HCT116 (cell line): ENCODE data around the gene ST6GAL2. TPM values are rescaled to one million over a fixed set of nuclear protein-coding genes. Genes with fewer than 3 reads are reported as not detected.

Experiments
- ATAC-seq: fragments of 200-7000 bp; cut with Tn5 transposase; 2 replicates; pipeline ENCODE4 v1.9.1; 2020; ENCODE audit warnings: mild to moderate bottlenecking, moderate library complexity
- BruUV-seq: library from RNA; stranded (reverse); fragments of 400-500 nt; replicated peaks from 2 replicates; lab custom pipeline; 2021; lab: Mats Ljungman, UMichigan
- CTCF ChIA-PET: fragments of 300-600 bp; sonication (Branson Sonifier 250); formaldehyde crosslinking; loops from one replicate; lab custom pipeline; 2021; ENCODE audit warnings: antibody characterized with exemption; lab: Charles Lee
- POLR2A ChIA-PET: fragments of 300-600, 350-600 bp; sonication (Branson Sonifier 250); formaldehyde crosslinking; loops from one replicate; lab custom pipeline; 2021; ENCODE audit warnings: antibody characterized with exemption; lab: Charles Lee
- RAD21 ChIA-PET, 2 experiments: fragments of 300-600 bp; sonication (Branson Sonifier 250); formaldehyde crosslinking; loops; one replicate each; lab custom pipeline; 2023; ENCODE audit warnings: low total read pairs in 2 of 2; ENCODE audit not compliant: uncharacterized antibody in 2 of 2, unreplicated experiment in 2 of 2, low non-redundant PET in 1 of 2; lab: Charles Lee
- DNase-seq: peaks from one replicate; pipeline ENCODE4 v3.0.0-alpha.2; 2010; ENCODE audit warnings: low read depth, low spot score
- H2AFZ ChIP-seq: fragments of 200-600 bp; shearing (Covaris generic), sonication (generic); 2 replicates; pipeline ENCODE4 v1.6.1; 2017; ENCODE audit warnings: low read depth, mixed run types, mixed read lengths, antibody characterized with exemption, low read length; ENCODE audit not compliant: poor library complexity, severe bottlenecking
- H3K27ac ChIP-seq: 2 replicates; pipeline ENCODE4 v1.5.1; 2012; ENCODE audit warnings: low read depth, low read length
- H3K27me3 ChIP-seq: fragments of 200-600 bp; sonication (generic); 2 replicates; pipeline ENCODE4 v1.6.1; 2016; ENCODE audit warnings: mixed run types, low read length, mixed read lengths; ENCODE audit not compliant: insufficient read depth
- H3K36me3 ChIP-seq, 2 experiments: fragments of 200-500 bp in 1 of 2; fragments of 200-600 bp in 1 of 2; sonication (Bioruptor generic) in 1 of 2; sonication (generic) in 1 of 2; 2 replicates each; pipeline versions ENCODE4 v1.5.1 to v1.6.1; 2014 to 2016; ENCODE audit warnings: low read length in 2 of 2, inconsistent platforms in 1 of 2, mixed read lengths in 1 of 2, mixed run types in 1 of 2; ENCODE audit not compliant: insufficient read depth in 2 of 2, control insufficient read depth in 1 of 2
- H3K4me1 ChIP-seq, 2 experiments: fragments of 200-600 bp in 1 of 2; sonication (generic) in 1 of 2; 2 replicates each; pipeline versions ENCODE4 v1.5.1 to v1.6.1; 2012 to 2017; ENCODE audit warnings: low read length in 2 of 2, inconsistent platforms in 1 of 2, mild to moderate bottlenecking in 1 of 2, mixed read lengths in 1 of 2, mixed run types in 1 of 2, moderate library complexity in 1 of 2; ENCODE audit not compliant: insufficient read depth in 2 of 2, control insufficient read depth in 1 of 2
- H3K4me2 ChIP-seq: fragments of 200-600 bp; sonication (generic); 2 replicates; pipeline ENCODE4 v1.6.1; 2017; ENCODE audit warnings: mixed run types, low read length, mixed read lengths
- H3K4me3 ChIP-seq, 2 experiments: fragments of 200-600 bp in 1 of 2; sonication (generic) in 1 of 2; replicated peaks in 1 of 2; 2 replicates each; pipeline ENCODE4 v1.5.1; 2011 to 2016; ENCODE audit warnings: low read length in 2 of 2, control low read depth in 1 of 2, low read depth in 1 of 2, mild to moderate bottlenecking in 1 of 2, mixed read lengths in 1 of 2, mixed run types in 1 of 2
- H3K79me2 ChIP-seq: fragments of 200-600 bp; sonication (generic); 2 replicates; pipeline ENCODE4 v1.6.1; 2017; ENCODE audit warnings: mild to moderate bottlenecking, mixed run types, low read length, moderate library complexity, mixed read lengths; ENCODE audit not compliant: insufficient read depth
- H3K9ac ChIP-seq: fragments of 200-600 bp; sonication (generic); 2 replicates; pipeline ENCODE4 v1.6.1; 2016; ENCODE audit warnings: low read length, mixed read lengths
- H3K9me2 ChIP-seq: fragments of 200-600 bp; sonication (generic), shearing (Covaris generic); 2 replicates; pipeline ENCODE4 v1.6.1; 2017; ENCODE audit warnings: mixed run types, mild to moderate bottlenecking, moderate library complexity; ENCODE audit not compliant: insufficient read depth
- H3K9me3 ChIP-seq, 2 experiments: fragments of 200-500 bp in 1 of 2; fragments of 200-600 bp in 1 of 2; sonication (Bioruptor generic) in 1 of 2; sonication (generic) in 1 of 2; 2 replicates each; pipeline ENCODE4 v1.6.1; 2014 to 2017; ENCODE audit warnings: low read length in 2 of 2, mixed read lengths in 2 of 2, inconsistent platforms in 1 of 2, low read depth in 1 of 2, mild to moderate bottlenecking in 1 of 2, mixed run types in 1 of 2, moderate library complexity in 1 of 2; ENCODE audit not compliant: control insufficient read depth in 1 of 2, insufficient read depth in 1 of 2
- H4K20me1 ChIP-seq: fragments of 200-600 bp; sonication (generic), shearing (Covaris generic); 2 replicates; pipeline ENCODE4 v1.6.1; 2017; ENCODE audit warnings: mixed run types, mild to moderate bottlenecking, moderate library complexity; ENCODE audit not compliant: insufficient read depth
- ATF3 ChIP-seq: IDR thresholded peaks from 2 replicates; pipeline ENCODE4 v1.6.1; 2012
- CBX3 ChIP-seq: IDR thresholded peaks from 2 replicates; pipeline ENCODE4 v1.6.1; 2012; ENCODE audit warnings: low read depth
- CEBPB ChIP-seq: IDR thresholded peaks from 2 replicates; pipeline ENCODE4 v1.6.1; 2012; ENCODE audit warnings: low read depth
- CTCF ChIP-seq, 3 experiments: fragments of 200-600 bp in 1 of 3; sonication (generic) in 1 of 3; IDR thresholded peaks in 2 of 3; conservative IDR thresholded peaks in 1 of 3; 2 replicates each; pipeline ENCODE4 v1.5.1; 2012 to 2017; ENCODE audit warnings: low read depth in 2 of 3, low read length in 2 of 3, antibody characterized with exemption in 1 of 3, borderline replicate concordance in 1 of 3, control low read depth in 1 of 3, mild to moderate bottlenecking in 1 of 3, mixed read lengths in 1 of 3, mixed run types in 1 of 3, moderate library complexity in 1 of 3; ENCODE audit not compliant: insufficient read depth in 1 of 3
- EZH2 ChIP-seq: fragments of 200-600 bp; sonication (generic); IDR thresholded peaks from 2 replicates; pipeline ENCODE4 v1.6.1; 2017; ENCODE audit warnings: antibody characterized with exemption, mixed run types
- EZH2phosphoT487 ChIP-seq: fragments of 200-600 bp; IDR thresholded peaks from 2 replicates; pipeline ENCODE4 v1.6.1; 2018; ENCODE audit warnings: antibody characterized with exemption, borderline replicate concordance
- JUND ChIP-seq: IDR thresholded peaks from 2 replicates; pipeline ENCODE4 v1.6.1; 2012
- RAD21 ChIP-seq: IDR thresholded peaks from 2 replicates; pipeline ENCODE4 v1.6.1; 2012; ENCODE audit warnings: low read depth, mild to moderate bottlenecking
- SRF ChIP-seq: IDR thresholded peaks from 2 replicates; pipeline ENCODE4 v1.6.1; 2012; ENCODE audit warnings: low read depth
- TCF7L2 ChIP-seq: IDR thresholded peaks from 2 replicates; pipeline ENCODE4 v1.7.0; 2011; ENCODE audit warnings: borderline replicate concordance, inconsistent platforms; ENCODE audit not compliant: insufficient read depth, insufficient read length; ENCODE audit errors: extremely low read depth
- YY1 ChIP-seq: IDR thresholded peaks from 2 replicates; pipeline ENCODE4 v1.6.1; 2011; ENCODE audit warnings: low read length, low read depth, moderate library complexity, mild to moderate bottlenecking; ENCODE audit not compliant: insufficient replicate concordance; ENCODE audit errors: extremely low read depth
- ZFX ChIP-seq: fragments of 450-650 bp; IDR thresholded peaks from 2 replicates; pipeline ENCODE4 v1.6.1; 2017
- intact Hi-C: fragments of 100-400 bp; cut with micrococcal nuclease; formaldehyde crosslinking; loops from 2 replicates; pipeline ENCODE4 v1.10.0; 2022
- total RNA-seq: library from RNA; stranded (reverse); gene quantifications from one replicate; pipeline ENCODE4 v1.2.1, GENCODE V29; 2021; ENCODE audit not compliant: unreplicated experiment
- TF ChIP-seq, protein P1 (sequence below): IDR thresholded peaks from 2 replicates; pipeline ENCODE4 v1.6.1; 2012

ST6GAL2 gene
- total RNA-seq, 1 experiment from 2014 or later: not detected

GRCh38 chr2:106890606-106891005 lies 4.6 kb upstream of the ST6GAL2 start:
- no TSS peak for BruUV-seq
- Histone ChIP-seq H3K9ac (no peak overlapping the region), H3K4me3 (no peak overlapping the region), H3K36me3 (no peaks in the 10 kb centered on the region), H3K27ac (no peak overlapping the region), H2AFZ (no peak overlapping the region), H3K4me1 (no peaks in the 10 kb centered on the region), H4K20me1 (no peaks in the 10 kb centered on the region), H3K9me2 (no peaks in the 10 kb centered on the region), H3K79me2 (no peaks in the 10 kb centered on the region), H3K27me3 (no peaks in the 10 kb centered on the region), H3K4me2 (no peak overlapping the region), H3K9me3 (peaks cover 3 to 13% of the 10 kb centered on the region in 2 experiments; a peak in 2 of 4 replicates)
- TF ChIP-seq ATF3 (no peak), SRF (no peak), EZH2phosphoT487 (no peak)
- intact Hi-C loops: no loop called here
- POLR2A ChIA-PET: no interaction called here
- DNase-seq (no peak), ATAC-seq (no peak)
- CTCF ChIA-PET: no interaction called here
- RAD21 ChIA-PET: no interaction called here

DNA sequence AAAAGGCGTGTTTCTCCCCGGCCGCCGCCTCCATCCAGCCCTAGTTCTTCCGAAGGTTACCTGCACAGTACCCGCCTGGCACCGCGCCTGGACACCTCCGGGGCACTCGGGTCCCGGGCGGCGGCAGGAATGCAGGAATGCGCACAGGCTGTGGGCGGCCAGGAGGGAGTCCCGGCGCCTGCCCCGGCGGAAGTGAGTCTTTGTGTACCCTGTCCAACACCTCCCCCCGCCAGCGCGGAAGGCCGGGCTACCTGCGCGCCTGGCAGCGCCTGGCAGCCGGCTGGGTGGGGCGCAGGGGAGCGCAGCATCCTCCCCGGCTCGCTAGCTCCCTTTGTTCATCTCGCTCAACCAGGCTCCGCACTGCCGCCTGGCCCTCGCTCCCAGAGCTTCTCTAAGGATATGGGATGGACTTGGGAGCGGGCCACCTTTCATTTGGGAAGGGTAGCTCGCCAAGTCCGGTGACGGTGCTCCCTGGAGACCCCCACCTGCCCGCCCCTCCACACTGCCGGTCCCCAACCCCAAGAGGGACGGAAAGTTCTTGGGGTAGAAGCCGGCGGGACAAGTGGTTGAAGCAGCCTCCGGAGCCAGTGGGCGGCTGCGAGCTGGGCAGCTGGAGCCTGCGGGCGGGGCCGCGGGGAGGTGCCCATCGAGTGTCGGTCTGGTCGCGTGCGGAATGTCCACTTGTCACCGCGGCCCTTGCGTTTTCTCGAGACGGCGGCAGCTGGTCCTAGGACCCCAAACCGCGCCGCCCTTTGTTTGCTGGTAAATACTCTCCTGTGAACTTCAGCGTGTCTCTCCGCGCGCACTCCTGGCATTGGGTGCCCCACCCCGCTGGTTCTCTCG lies 1.2 kb upstream of the ST6GAL2 start:
- H3K9me3 ChIP-seq: peaks cover 0 to 10% of the 10 kb centered on the region in 2 experiments; a peak in 2 of 4 replicates
- H3K4me1 ChIP-seq: no peaks in the 10 kb centered on the region
- ATAC-seq (no peak), DNase-seq (no peak)
- no peaks in the 10 kb centered on the region for H4K20me1 ChIP-seq
- intact Hi-C loops: no loop called here
- H2AFZ ChIP-seq: no peak overlapping the region
- H3K9ac ChIP-seq: no peak overlapping the region
- no peaks in the 10 kb centered on the region for H3K79me2 ChIP-seq
- no peaks in the 10 kb centered on the region for H3K27me3 ChIP-seq
- POLR2A ChIA-PET: no interaction called here
- no peak overlapping the region for H3K27ac ChIP-seq
- no peaks in the 10 kb centered on the region for H3K36me3 ChIP-seq
- CTCF ChIA-PET: no interaction called here
- no peaks in the 10 kb centered on the region for H3K9me2 ChIP-seq
- RAD21 ChIA-PET: no interaction called here
- no peak overlapping the region for H3K4me3 ChIP-seq
- no TSS peak for BruUV-seq
- no peak overlapping the region for H3K4me2 ChIP-seq
- TF ChIP-seq RAD21 (no peak), ZFX (no peak), JUND (no peak), EZH2phosphoT487 (no peak), SRF (no peak), CTCF (IDR thresholded peaks at IDR 0.05 in 2 of 3, conservative IDR thresholded peaks at IDR 0.05 in 1 of 3; ENCODE audit: borderline replicate concordance in 1 of 3, insufficient read depth in 1 of 3, low read depth in 2 of 3, low read length in 2 of 3) (no peak), CBX3 (no peak), YY1 (no peak), CEBPB (no peak), EZH2 (no peak), TCF7L2 (no peak), ATF3 (no peak)
- TF ChIP-seq, protein P1, sequence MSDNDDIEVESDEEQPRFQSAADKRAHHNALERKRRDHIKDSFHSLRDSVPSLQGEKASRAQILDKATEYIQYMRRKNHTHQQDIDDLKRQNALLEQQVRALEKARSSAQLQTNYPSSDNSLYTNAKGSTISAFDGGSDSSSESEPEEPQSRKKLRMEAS: no peak
